Suprapubic skin (tissue), 3 donors: ENCODE results near the gene NR3C2.

Experiments used
- POLR2A ChIP-seq, 2 donors: fragments of 450-650 bp; IDR thresholded peaks; one replicate each; pipeline ENCODE4 v1.6.1; 2017; ENCODE audit warnings: antibody characterized with exemption in 2 of 2, mild to moderate bottlenecking in 2 of 2, moderate library complexity in 2 of 2
- TF ChIP-seq, protein P1 (sequence below), 2 donors: fragments of 200-600 bp in 1 of 2; fragments of 450-650 bp in 1 of 2; sonication (generic) in 1 of 2; IDR thresholded peaks; one replicate each; pipeline ENCODE4 v1.5.1; 2016 to 2019; ENCODE audit warnings: antibody characterized with exemption in 2 of 2, mild to moderate bottlenecking in 1 of 2, moderate library complexity in 1 of 2

GRCh38 chr4:148405161-148405893, 36.9 kb downstream of the NR3C2 start:
- TF ChIP-seq, protein P1, sequence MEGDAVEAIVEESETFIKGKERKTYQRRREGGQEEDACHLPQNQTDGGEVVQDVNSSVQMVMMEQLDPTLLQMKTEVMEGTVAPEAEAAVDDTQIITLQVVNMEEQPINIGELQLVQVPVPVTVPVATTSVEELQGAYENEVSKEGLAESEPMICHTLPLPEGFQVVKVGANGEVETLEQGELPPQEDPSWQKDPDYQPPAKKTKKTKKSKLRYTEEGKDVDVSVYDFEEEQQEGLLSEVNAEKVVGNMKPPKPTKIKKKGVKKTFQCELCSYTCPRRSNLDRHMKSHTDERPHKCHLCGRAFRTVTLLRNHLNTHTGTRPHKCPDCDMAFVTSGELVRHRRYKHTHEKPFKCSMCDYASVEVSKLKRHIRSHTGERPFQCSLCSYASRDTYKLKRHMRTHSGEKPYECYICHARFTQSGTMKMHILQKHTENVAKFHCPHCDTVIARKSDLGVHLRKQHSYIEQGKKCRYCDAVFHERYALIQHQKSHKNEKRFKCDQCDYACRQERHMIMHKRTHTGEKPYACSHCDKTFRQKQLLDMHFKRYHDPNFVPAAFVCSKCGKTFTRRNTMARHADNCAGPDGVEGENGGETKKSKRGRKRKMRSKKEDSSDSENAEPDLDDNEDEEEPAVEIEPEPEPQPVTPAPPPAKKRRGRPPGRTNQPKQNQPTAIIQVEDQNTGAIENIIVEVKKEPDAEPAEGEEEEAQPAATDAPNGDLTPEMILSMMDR (IDR thresholded peaks at IDR 0.05), result no peak
- TF ChIP-seq POLR2A (IDR thresholded peaks at IDR 0.05), result no peak
